ENCODE results near the gene ZNF32. TPM values are rescaled to one million over a fixed set of nuclear protein-coding genes. Genes with fewer than 3 reads are reported as not detected.

The ZNF32 gene
- total RNA-seq, 1 donor from 2014 or later, result 52.7 TPM

DNA sequence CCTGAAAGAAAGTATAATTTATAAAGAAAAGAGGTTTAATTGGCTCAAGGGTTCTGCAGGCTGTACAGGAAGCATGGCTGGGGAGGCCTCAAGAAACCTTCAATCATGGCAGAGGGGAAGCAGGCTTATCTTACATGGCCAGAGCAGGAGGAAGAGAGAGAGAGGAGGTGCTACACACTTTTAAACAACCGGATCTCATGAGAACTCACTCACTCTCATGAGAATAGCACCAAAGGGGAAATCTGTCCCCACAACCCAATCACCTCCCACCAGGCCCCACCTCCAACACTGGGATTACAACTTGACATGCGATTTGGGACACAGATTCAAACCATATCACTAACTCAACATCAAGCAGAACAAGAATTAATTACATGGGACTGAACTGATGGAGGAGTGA is 49.3 kb downstream of the ZNF32 start:
- intact Hi-C loops (cut with DNase I), result no loop called here
- ATAC-seq (ENCODE audit: poor library complexity) (no peak), DNase-seq (no peak)

DNA sequence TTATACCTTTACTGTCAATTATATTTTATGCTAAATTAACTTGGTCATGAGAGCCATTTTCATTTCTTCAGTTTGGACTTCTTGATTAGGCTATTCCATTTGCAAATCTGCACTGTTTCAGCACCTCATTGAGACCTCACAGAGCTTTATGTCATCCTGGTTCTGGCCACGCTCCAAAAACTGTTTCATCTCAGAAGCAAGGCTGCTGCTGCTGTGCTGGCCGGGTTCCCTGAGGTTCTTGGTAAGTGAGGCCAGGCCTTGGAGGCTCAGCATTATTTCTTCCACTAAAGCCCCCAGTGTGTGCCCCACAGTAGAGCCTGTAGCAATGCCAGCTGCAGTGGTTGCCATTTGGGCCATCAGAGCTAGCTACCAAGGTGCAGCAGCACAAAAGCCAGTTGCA is 50.2 kb downstream of the ZNF32 start:
- intact Hi-C loops (cut with DNase I), result no loop called here
- ATAC-seq (ENCODE audit: poor library complexity), result peak; percentile 58
- peak; percentile 47 for DNase-seq

DNA sequence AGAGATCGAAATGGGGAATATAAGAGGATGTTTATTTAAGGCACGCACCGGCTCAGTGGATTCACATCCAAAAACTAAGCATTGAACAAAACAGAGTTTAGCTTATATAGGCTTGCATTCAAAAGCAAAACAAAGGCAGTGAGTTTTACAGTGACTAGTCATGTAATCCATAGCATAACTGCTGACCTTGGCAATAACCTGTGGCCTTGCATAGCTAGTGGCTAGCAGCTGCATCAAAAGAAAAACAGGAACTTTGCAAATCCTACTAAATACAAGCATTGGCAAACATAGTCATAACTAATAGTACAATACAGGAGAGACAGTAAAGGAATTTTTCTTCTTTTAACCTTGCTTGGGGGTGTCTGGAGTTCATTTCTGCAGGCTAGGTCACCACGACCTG is 52.1 kb downstream of the ZNF32 start:
- peak; percentile 22 for ATAC-seq (ENCODE audit: poor library complexity)
- no peak for DNase-seq
- intact Hi-C loops (cut with DNase I), result no loop called here

DNA sequence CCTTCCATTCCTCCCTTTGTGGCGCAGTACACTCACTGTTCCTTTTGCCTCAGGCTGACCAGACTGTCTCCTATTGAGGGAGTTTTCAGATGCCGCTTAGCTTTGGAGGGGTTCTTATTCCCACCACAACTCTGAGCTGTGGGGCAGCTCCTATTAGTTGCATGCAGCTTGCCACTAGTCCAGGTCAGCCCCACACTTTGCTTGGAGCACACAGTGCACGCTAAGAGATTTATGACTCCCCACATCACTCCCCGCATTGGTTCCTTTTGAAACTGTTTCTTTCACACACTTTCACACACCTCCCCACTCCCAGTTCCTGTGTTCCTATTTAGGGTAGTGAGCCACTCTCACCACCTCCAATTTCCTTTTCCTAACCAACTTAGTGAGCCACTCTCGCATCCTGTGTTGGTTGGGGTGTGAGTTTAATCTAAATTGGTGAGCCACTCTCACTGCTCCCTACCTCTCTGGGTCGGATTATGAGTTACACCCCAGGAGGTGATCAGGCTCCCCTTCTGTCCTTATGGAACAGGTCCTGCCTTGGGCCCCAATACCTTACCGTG is 52.9 kb downstream of the ZNF32 start:
- intact Hi-C loops (cut with DNase I), result no loop called here
- no peak for ATAC-seq (ENCODE audit: poor library complexity)
- DNase-seq, result no peak

DNA sequence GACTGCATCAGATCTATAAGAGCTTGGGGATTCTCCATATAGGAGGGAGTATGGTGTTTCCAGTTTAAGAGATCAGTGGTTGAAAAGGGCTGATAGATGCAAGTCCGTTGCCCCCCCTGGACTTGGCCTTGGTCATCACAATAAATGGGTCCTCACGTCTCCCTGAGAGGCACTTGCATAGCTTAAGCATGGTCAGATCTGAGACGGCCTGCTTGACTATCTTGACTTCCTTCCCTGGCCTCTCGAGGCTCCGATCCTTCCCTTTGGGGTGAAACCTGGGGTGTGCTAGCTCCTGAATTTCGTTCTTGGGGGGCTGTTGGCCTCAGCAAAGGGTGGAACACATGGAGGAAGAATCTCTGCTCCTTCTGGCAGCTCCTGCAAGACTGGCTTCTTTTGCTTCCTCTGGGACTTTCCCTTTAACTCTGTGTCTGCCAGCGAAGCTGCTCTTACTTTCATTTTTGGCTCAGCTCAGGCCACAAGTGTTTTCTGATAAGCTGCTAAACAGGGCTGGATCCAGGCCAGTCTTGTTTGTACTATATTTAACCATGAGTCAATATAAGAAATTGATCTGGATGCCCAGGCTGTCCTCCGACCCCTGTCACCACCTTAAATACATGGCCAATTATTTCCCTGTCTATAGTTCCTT is 53.6 kb downstream of the ZNF32 start:
- intact Hi-C loops (cut with DNase I), result no loop called here
- no peak for DNase-seq
- ATAC-seq (ENCODE audit: poor library complexity), result peak; percentile 69

Other genes starting within 250 kb of the ZNF32 start
- gene HNRNPF, start 239.7 kb downstream of the ZNF32 start, total RNA-seq, result 77.5 TPM
- gene ZNF487, start 211.8 kb downstream of the ZNF32 start, total RNA-seq, result 2.0 TPM
- gene ZNF239, start 74.3 kb downstream of the ZNF32 start, total RNA-seq, result 2.0 TPM
- 1.4 TPM for gene ZNF485, start 42.4 kb downstream of the ZNF32 start, total RNA-seq

Measured in Right ventricle myocardium superior (tissue), 1 donor.